ENCODE data around the gene LINC01488.

LINC01488 gene

DNA sequence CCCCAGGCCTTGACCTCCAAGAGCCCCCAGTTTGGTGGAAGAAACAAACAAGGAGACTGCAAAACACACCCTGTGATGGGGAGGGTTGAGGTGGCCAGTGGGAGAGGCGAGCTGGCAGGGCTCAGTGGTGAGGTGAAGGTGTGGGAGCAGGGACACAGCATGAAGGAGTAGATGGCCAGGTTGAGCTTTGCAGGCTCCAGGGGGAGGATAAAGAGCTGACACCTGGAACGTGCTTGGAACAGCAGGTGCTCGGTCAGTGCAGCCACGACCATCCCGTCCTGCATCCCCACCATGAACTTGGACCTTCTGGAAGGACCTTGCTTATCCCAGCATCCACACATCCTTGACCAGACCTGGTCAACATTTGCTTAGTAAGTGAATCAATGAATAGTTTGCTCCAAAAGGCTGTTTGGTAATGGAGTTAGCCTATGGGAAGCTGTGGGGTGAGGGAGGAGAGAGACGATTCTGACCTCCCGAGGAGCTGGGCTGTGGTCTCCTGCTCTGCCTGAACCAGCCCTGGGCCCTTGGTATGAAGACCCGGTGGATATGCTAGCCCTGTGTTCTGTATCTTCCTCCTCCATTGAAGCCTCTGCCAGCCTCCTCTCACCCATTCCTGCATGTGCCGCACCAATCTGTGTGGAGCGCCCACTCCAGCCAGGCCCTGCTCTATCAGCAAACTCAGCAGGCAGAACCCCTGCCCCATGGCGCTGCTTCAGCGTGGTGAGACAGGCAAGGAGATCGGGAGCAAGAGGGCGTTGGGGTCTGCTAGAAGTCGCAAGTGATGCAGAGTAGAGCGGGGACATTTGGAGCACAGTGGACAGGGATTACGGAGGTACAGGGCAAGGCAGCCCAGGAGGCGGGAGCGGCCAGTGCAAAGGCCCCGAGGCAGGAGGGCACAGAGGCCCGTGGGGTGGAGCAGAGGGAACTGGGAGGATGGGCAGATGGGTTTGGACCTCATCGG is 9.9 kb downstream of the LINC01488 start:
- no peaks in the 10 kb centered on the region for H3K9me3 ChIP-seq (ENCODE audit: insufficient read depth, low read length)
- no peak overlapping the region for H3K9ac ChIP-seq (ENCODE audit: insufficient read length, low read depth)
- H3K36me3 ChIP-seq (ENCODE audit: insufficient read depth, insufficient read length, low read length): no peaks in the 10 kb centered on the region
- H3K27me3 ChIP-seq (ENCODE audit: insufficient read depth, insufficient read length): no peaks in the 10 kb centered on the region
- TF ChIP-seq ZNF274 (IDR thresholded peaks at IDR 0.05; ENCODE audit: low read depth, low read length): no peak
- no peak for TF ChIP-seq SUZ12 (IDR thresholded peaks at IDR 0.05; ENCODE audit: extremely low read depth, insufficient read depth, insufficient read length)
- TF ChIP-seq YY1 (IDR thresholded peaks at IDR 0.05; ENCODE audit: insufficient read depth, insufficient read length): no peak
- no peak for DNase-seq (ENCODE audit: low read depth, low spot score)
- peaks cover 18% of the 10 kb centered on the region for H3K4me1 ChIP-seq (ENCODE audit: insufficient read depth, insufficient read length)
- no peak overlapping the region for H3K4me3 ChIP-seq (ENCODE audit: insufficient read length, low read depth)

DNA sequence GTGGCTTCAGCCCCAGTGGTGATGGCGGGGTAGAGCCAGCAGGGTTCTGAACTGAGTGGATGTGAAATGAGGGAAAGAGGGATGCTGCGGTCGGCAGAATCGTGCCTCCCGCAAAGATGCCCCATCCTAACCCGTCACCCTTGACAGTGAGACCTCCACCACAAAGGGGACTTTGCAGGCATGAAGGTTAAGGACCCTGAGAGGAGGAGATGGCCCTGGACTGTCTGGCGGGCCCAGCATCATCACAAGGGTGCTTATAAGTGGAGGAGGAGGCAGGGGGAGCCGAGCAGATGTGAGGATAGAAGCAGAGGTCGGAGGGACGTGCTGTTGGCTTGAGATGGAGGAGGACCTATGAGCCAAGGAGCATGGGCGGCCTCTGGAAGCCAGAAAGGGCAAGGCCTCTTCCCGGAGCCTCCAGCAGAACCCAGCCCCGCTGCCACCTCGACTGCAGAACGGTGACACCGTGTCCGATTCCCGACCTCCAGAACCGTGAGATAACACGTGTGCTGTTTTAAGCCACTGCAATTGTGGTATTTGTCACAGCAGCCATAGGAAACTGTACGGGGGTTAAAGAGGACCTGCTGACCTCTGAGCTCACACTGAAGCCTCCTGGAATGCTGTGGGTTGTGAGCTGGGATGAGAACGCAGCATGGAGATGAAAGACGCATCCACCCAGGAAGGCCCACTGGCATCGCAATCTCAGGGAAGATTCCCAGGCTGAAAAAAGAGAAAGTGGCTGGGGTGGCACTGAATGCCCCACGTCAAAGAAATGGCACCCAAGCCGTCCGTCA is 10.9 kb downstream of the LINC01488 start:
- TF ChIP-seq ZNF274 (IDR thresholded peaks at IDR 0.05; ENCODE audit: low read depth, low read length) (no peak), SUZ12 (IDR thresholded peaks at IDR 0.05; ENCODE audit: extremely low read depth, insufficient read depth, insufficient read length) (no peak), YY1 (IDR thresholded peaks at IDR 0.05; ENCODE audit: insufficient read depth, insufficient read length) (no peak)
- peaks cover 15% of the 10 kb centered on the region for H3K4me1 ChIP-seq (ENCODE audit: insufficient read depth, insufficient read length)
- no peaks in the 10 kb centered on the region for H3K27me3 ChIP-seq (ENCODE audit: insufficient read depth, insufficient read length)
- no peaks in the 10 kb centered on the region for H3K9me3 ChIP-seq (ENCODE audit: insufficient read depth, low read length)
- H3K36me3 ChIP-seq (ENCODE audit: insufficient read depth, insufficient read length, low read length): no peaks in the 10 kb centered on the region
- H3K9ac ChIP-seq (ENCODE audit: insufficient read length, low read depth): no peak overlapping the region
- DNase-seq (ENCODE audit: low read depth, low spot score): no peak
- H3K4me3 ChIP-seq (ENCODE audit: insufficient read length, low read depth): no peak overlapping the region

DNA sequence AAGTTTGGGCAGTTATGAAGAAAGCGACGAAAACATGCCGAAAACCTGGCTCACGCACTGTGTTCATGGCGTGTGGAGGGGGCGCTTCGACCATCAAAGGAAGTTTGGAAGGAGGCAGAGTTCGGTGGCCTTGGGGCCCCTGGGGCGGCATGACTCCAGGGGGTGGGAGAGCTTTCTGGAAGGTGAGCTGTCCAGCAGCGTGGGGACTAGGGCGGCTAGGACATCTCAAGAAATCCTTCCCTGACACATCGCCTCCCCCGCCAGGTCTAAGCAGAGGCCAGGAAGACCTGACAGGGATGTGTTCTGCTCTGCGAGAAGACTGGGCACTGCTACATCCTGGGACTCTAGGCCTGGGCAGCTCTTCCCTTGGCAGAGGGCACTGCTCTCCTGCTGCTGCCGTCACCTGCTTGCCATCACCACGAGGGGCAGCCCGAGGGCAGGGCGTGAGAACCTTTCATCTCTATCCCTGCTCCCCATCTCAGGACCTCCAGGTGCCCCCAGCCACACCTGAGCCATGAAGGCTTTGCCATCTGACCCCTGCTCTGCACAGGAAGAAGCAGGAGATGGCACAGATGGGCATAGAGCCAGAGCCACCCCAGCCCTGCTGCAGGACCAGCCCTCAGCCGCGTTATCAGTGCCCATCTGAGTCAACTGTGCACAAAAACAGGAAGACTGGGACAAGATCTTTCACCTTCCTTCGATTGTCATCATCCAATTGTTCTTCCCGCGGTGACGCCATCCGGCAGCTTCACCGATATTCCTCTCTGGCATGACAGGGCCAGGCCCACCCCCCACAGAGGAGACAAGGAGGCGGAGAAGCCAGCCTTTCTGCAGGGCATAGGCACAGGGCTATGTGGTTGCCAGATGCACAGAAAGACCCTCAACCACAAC is 12.7 kb downstream of the LINC01488 start:
- no peak overlapping the region for H3K4me3 ChIP-seq (ENCODE audit: insufficient read length, low read depth)
- TF ChIP-seq ZNF274 (IDR thresholded peaks at IDR 0.05; ENCODE audit: low read depth, low read length) (no peak), SUZ12 (IDR thresholded peaks at IDR 0.05; ENCODE audit: extremely low read depth, insufficient read depth, insufficient read length) (no peak), YY1 (IDR thresholded peaks at IDR 0.05; ENCODE audit: insufficient read depth, insufficient read length) (no peak)
- DNase-seq (ENCODE audit: low read depth, low spot score): no peak
- no peaks in the 10 kb centered on the region for H3K9me3 ChIP-seq (ENCODE audit: insufficient read depth, low read length)
- no peaks in the 10 kb centered on the region for H3K27me3 ChIP-seq (ENCODE audit: insufficient read depth, insufficient read length)
- H3K4me1 ChIP-seq (ENCODE audit: insufficient read depth, insufficient read length): peaks cover 16% of the 10 kb centered on the region
- H3K9ac ChIP-seq (ENCODE audit: insufficient read length, low read depth): no peak overlapping the region
- H3K36me3 ChIP-seq (ENCODE audit: insufficient read depth, insufficient read length, low read length): no peaks in the 10 kb centered on the region

DNA sequence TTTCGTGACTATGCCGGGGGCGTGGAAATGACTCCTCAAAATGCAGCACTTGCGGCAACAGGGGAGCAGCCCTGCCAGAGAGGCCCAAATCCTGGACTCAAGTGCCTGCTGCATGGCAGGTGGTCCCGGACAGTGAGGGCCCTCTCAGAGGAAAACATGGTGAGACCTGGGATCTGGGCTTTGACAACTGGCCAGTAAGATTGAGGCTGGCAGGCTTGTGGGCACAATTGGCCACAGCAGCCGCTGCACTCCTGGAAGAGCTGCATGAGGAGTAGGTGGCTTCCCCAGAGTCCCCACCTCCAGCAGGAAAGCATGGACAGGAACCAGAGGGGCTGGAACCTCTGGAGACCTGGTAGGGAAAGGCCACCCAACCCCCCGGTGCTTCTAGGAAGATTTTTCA is 13.4 kb downstream of the LINC01488 start:
- no peaks in the 10 kb centered on the region for H3K9me3 ChIP-seq (ENCODE audit: insufficient read depth, low read length)
- TF ChIP-seq ZNF274 (IDR thresholded peaks at IDR 0.05; ENCODE audit: low read depth, low read length): no peak
- no peak for TF ChIP-seq YY1 (IDR thresholded peaks at IDR 0.05; ENCODE audit: insufficient read depth, insufficient read length)
- TF ChIP-seq SUZ12 (IDR thresholded peaks at IDR 0.05; ENCODE audit: extremely low read depth, insufficient read depth, insufficient read length): no peak
- no peak for DNase-seq (ENCODE audit: low read depth, low spot score)
- H3K4me1 ChIP-seq (ENCODE audit: insufficient read depth, insufficient read length): peaks cover 10% of the 10 kb centered on the region
- H3K27me3 ChIP-seq (ENCODE audit: insufficient read depth, insufficient read length): no peaks in the 10 kb centered on the region
- H3K4me3 ChIP-seq (ENCODE audit: insufficient read length, low read depth): no peak overlapping the region
- H3K36me3 ChIP-seq (ENCODE audit: insufficient read depth, insufficient read length, low read length): no peaks in the 10 kb centered on the region
- no peak overlapping the region for H3K9ac ChIP-seq (ENCODE audit: insufficient read length, low read depth)

DNA sequence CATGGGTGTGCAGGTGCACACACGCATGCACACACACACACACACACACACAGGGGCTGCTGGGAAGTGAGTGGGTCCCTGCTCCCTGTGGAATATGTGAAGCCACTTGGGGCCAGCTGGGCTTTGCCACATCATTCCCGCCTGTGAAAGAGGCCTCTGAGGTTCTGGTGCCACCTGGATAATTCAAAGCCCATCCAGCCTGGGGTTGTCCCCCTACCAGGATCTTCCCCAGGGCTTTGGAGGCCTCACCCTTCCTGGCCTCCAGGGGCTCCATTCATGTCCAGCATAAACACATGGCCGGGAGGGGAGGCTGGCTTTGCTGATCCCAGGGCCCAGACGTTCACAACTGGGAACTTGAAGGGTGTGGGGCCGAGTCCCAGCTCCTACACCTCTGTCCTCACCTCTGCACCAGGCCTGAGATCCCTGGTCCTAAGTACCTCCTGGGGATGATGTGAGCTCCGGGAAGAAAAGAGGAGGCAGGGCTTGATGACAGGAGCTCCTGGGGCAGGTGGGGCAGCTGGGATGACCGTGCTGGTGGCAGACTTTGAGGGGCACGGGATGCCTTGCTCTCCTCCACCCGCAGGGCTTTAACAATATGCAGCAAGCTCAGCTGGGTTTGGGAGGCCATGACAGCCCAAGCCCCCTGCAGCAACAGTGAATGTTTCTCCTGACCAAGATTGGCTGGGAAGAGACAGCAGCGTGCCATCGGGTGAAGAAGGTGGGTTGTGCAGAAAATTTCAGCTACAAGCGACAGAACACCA is 14.2 kb downstream of the LINC01488 start:
- Histone ChIP-seq H3K9me3 (ENCODE audit: insufficient read depth, low read length) (no peaks in the 10 kb centered on the region), H3K9ac (ENCODE audit: insufficient read length, low read depth) (no peak overlapping the region), H3K4me1 (ENCODE audit: insufficient read depth, insufficient read length) (peaks cover 10% of the 10 kb centered on the region), H3K27me3 (ENCODE audit: insufficient read depth, insufficient read length) (no peaks in the 10 kb centered on the region), H3K36me3 (ENCODE audit: insufficient read depth, insufficient read length, low read length) (no peaks in the 10 kb centered on the region), H3K4me3 (ENCODE audit: insufficient read length, low read depth) (no peak overlapping the region)
- no peak for DNase-seq (ENCODE audit: low read depth, low spot score)
- TF ChIP-seq SUZ12 (IDR thresholded peaks at IDR 0.05; ENCODE audit: extremely low read depth, insufficient read depth, insufficient read length): no peak

DNA sequence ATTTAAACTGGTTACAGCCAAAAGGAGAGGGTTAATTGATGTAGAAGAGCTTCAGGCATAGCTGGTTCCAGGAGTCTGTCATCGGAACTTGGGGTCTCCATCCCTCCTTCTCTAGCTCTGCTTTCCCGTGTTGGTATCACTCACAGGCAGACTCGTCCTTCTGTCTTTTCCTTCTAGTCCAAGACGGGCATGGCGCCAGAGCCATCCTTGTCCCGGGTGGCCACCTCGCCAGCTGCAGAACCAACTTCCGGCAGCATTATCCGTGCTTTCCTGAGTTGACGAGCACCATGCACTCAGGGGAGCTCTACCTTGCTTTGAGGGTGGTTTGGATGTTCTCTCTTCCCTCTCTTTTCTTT is 14.7 kb downstream of the LINC01488 start:
- Histone ChIP-seq H3K27me3 (ENCODE audit: insufficient read depth, insufficient read length) (no peaks in the 10 kb centered on the region), H3K9me3 (ENCODE audit: insufficient read depth, low read length) (no peaks in the 10 kb centered on the region), H3K4me3 (ENCODE audit: insufficient read length, low read depth) (no peak overlapping the region), H3K9ac (ENCODE audit: insufficient read length, low read depth) (no peak overlapping the region), H3K36me3 (ENCODE audit: insufficient read depth, insufficient read length, low read length) (no peaks in the 10 kb centered on the region), H3K4me1 (ENCODE audit: insufficient read depth, insufficient read length) (peaks cover 10% of the 10 kb centered on the region)
- TF ChIP-seq ZNF274 (IDR thresholded peaks at IDR 0.05; ENCODE audit: low read depth, low read length) (no peak), SUZ12 (IDR thresholded peaks at IDR 0.05; ENCODE audit: extremely low read depth, insufficient read depth, insufficient read length) (no peak), YY1 (IDR thresholded peaks at IDR 0.05; ENCODE audit: insufficient read depth, insufficient read length) (no peak)
- DNase-seq (ENCODE audit: low read depth, low spot score): no peak
